BLaER1 (cell line): Measurements from ENCODE around the gene FCER1A.
"Not testable (repeated sequence)": the region's sequence is repeated elsewhere in the genome, so short reads cannot be mapped to it uniquely, and the experiment has no call there.

Experiments used
- H3K27ac ChIP-seq: shearing (Covaris generic); formaldehyde crosslinking; 2 replicates; pipeline ENCODE4 v1.8.1; 2022
- H3K27me3 ChIP-seq: shearing (Covaris generic); formaldehyde crosslinking; 2 replicates; pipeline ENCODE4 v1.8.1; 2022
- H3K36me3 ChIP-seq: shearing (Covaris generic); formaldehyde crosslinking; 2 replicates; pipeline ENCODE4 v1.8.1; 2022
- H3K4me1 ChIP-seq: shearing (Covaris generic); formaldehyde crosslinking; 2 replicates; pipeline ENCODE4 v1.8.1; 2022
- H3K4me2 ChIP-seq: shearing (Covaris generic); formaldehyde crosslinking; 2 replicates; pipeline ENCODE4 v1.8.1; 2022
- H3K4me3 ChIP-seq: shearing (Covaris generic); formaldehyde crosslinking; 2 replicates; pipeline ENCODE4 v1.8.1; 2022
- H3K9ac ChIP-seq: shearing (Covaris generic); formaldehyde crosslinking; 2 replicates; pipeline ENCODE4 v1.8.1; 2022
- H3K9me3 ChIP-seq: shearing (Covaris generic); formaldehyde crosslinking; 2 replicates; pipeline ENCODE4 v1.8.1; 2022
- H4K20me1 ChIP-seq: shearing (Covaris generic); formaldehyde crosslinking; 2 replicates; pipeline ENCODE4 v1.8.1; 2022
- Cebpa-rat ChIP-seq: shearing (Covaris generic); IDR thresholded peaks from 2 replicates; pipeline ENCODE4 v1.8.1; 2022

The FCER1A gene

GRCh38 chr1:159342761-159343425 lies 40.8 kb downstream of the FCER1A start:
- no peaks in the 10 kb centered on the region for H3K36me3 ChIP-seq
- H3K4me3 ChIP-seq = no peak overlapping the region
- no peak for TF ChIP-seq Cebpa-rat
- no peaks in the 10 kb centered on the region for H4K20me1 ChIP-seq
- 0 out of 2 replicates have a peak, but pooled peaks cover 3% of the 10 kb centered on the region for H3K4me1 ChIP-seq
- no peaks in the 10 kb centered on the region for H3K9me3 ChIP-seq
- H3K4me2 ChIP-seq = no peak overlapping the region
- no peak overlapping the region for H3K27ac ChIP-seq
- no peaks in the 10 kb centered on the region for H3K27me3 ChIP-seq
- no peak overlapping the region for H3K9ac ChIP-seq

- H3K4me1 ChIP-seq, H3K9me3 ChIP-seq, H3K9ac ChIP-seq, H3K27me3 ChIP-seq, H4K20me1 ChIP-seq, H3K27ac ChIP-seq, H3K4me2 ChIP-seq, H3K36me3 ChIP-seq, H3K4me3 ChIP-seq: not testable (repeated sequence)
Measured at GRCh38 chr1:159349374-159349773, 47.2 kb downstream of the FCER1A start.

GRCh38 chr1:159352436-159352835 lies 50.3 kb downstream of the FCER1A start:
- H3K9me3 ChIP-seq = peaks cover 6% of the 10 kb centered on the region

More at GRCh38 chr1:159352436-159352835, 50.3 kb downstream of the FCER1A start:
- H3K4me1 ChIP-seq = no peaks in the 10 kb centered on the region
- H3K27me3 ChIP-seq = no peaks in the 10 kb centered on the region
- no peaks in the 10 kb centered on the region for H4K20me1 ChIP-seq
- H3K36me3 ChIP-seq = no peaks in the 10 kb centered on the region
- H3K9ac ChIP-seq = no peak overlapping the region
- no peak overlapping the region for H3K27ac ChIP-seq
- H3K4me2 ChIP-seq = no peak overlapping the region
- no peak overlapping the region for H3K4me3 ChIP-seq
- no peak for TF ChIP-seq Cebpa-rat
